DND-41 (cell line): Measurements from ENCODE around the gene FAM114A1.

Source experiments
- ATAC-seq: fragments of 200-7000 bp; cut with Tn5 transposase; 3 replicates; pipeline ENCODE4 v1.9.1; 2021; ENCODE audit warnings: low read depth; ENCODE audit not compliant: insufficient read depth
- DNase-seq: peaks from one replicate; pipeline ENCODE4 v3.0.0-alpha.2; 2020
- H2AFZ ChIP-seq: 2 replicates; pipeline ENCODE4 v1.6.0; 2012; ENCODE audit warnings: low read depth, low read length
- H3K27ac ChIP-seq: 2 replicates; pipeline ENCODE4 v1.5.1; 2012; ENCODE audit warnings: low read length, inconsistent platforms
- H3K27me3 ChIP-seq: fragments of 200-600 bp; sonication (generic); 2 replicates; pipeline ENCODE4 v1.6.0; 2012; ENCODE audit warnings: low read length, mild to moderate bottlenecking, inconsistent platforms; ENCODE audit not compliant: insufficient read depth, poor library complexity
- H3K36me3 ChIP-seq: 2 replicates; pipeline ENCODE4 v1.5.1; 2012; ENCODE audit warnings: low read length, inconsistent platforms; ENCODE audit not compliant: insufficient read depth
- H3K4me1 ChIP-seq: 2 replicates; pipeline ENCODE4 v1.5.1; 2012; ENCODE audit warnings: mild to moderate bottlenecking, low read length; ENCODE audit not compliant: insufficient read depth
- H3K4me2 ChIP-seq: 2 replicates; pipeline ENCODE4 v1.6.0; 2012; ENCODE audit warnings: mild to moderate bottlenecking, moderate library complexity, low read length, inconsistent platforms; ENCODE audit not compliant: insufficient read depth
- H3K4me3 ChIP-seq, 2 experiments: fragments of 200-600 bp in 1 of 2; shearing (Covaris generic) in 1 of 2; 2 replicates each; pipeline ENCODE4 v1.5.1; 2012 to 2016; ENCODE audit warnings: inconsistent platforms in 2 of 2, low read length in 2 of 2, mild to moderate bottlenecking in 2 of 2, low read depth in 1 of 2, moderate library complexity in 1 of 2
- H3K79me2 ChIP-seq: 2 replicates; pipeline ENCODE4 v1.6.0; 2012; ENCODE audit warnings: low read length, inconsistent platforms; ENCODE audit not compliant: insufficient read depth
- H3K9ac ChIP-seq: 2 replicates; pipeline ENCODE4 v1.6.0; 2012; ENCODE audit warnings: low read depth, mild to moderate bottlenecking, inconsistent platforms, low read length, moderate library complexity
- H3K9me3 ChIP-seq: 2 replicates; pipeline ENCODE4 v1.5.1; 2012; ENCODE audit warnings: low read length, moderate library complexity, mild to moderate bottlenecking, inconsistent platforms; ENCODE audit not compliant: insufficient read depth, severe bottlenecking
- H4K20me1 ChIP-seq: 2 replicates; pipeline ENCODE4 v1.6.0; 2012; ENCODE audit warnings: low read length; ENCODE audit not compliant: insufficient read depth
- EZH2 ChIP-seq: IDR thresholded peaks from 3 replicates; pipeline ENCODE4 v1.6.1; 2012; ENCODE audit warnings: borderline replicate concordance, low read depth, mild to moderate bottlenecking, moderate library complexity, low read length, inconsistent platforms; ENCODE audit not compliant: severe bottlenecking
- TF ChIP-seq, protein P1 (sequence below): IDR thresholded peaks from 2 replicates; pipeline ENCODE4 v1.5.1; 2012; ENCODE audit warnings: borderline replicate concordance, low read length, moderate library complexity, mild to moderate bottlenecking; ENCODE audit not compliant: poor library complexity, severe bottlenecking; ENCODE audit errors: extremely low read depth

The FAM114A1 gene

DNA sequence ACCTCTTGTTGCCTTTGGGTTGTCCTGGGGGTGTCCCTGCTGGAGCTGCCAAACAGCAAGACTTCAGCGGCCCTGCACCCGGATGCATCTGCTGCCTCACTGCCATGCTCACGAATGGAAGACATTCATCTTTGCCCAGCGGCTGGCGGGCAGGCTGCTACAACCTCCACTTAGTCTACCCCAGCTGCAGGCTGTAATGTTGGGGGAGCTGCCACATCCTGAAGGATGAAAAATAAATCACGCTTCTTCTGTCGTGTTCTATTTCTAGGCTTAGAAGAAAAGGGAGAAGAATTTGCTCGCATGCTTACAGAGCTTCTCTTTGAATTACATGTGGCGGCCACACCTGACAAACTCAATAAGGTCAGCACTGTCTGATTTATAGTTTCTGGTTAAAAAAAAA is 61.4 kb downstream of the FAM114A1 start:
- no peak overlapping the region for H2AFZ ChIP-seq
- H3K9ac ChIP-seq = no peak overlapping the region
- H4K20me1 ChIP-seq = no peaks in the 10 kb centered on the region
- TF ChIP-seq EZH2 = no peak
- TF ChIP-seq, protein P1, sequence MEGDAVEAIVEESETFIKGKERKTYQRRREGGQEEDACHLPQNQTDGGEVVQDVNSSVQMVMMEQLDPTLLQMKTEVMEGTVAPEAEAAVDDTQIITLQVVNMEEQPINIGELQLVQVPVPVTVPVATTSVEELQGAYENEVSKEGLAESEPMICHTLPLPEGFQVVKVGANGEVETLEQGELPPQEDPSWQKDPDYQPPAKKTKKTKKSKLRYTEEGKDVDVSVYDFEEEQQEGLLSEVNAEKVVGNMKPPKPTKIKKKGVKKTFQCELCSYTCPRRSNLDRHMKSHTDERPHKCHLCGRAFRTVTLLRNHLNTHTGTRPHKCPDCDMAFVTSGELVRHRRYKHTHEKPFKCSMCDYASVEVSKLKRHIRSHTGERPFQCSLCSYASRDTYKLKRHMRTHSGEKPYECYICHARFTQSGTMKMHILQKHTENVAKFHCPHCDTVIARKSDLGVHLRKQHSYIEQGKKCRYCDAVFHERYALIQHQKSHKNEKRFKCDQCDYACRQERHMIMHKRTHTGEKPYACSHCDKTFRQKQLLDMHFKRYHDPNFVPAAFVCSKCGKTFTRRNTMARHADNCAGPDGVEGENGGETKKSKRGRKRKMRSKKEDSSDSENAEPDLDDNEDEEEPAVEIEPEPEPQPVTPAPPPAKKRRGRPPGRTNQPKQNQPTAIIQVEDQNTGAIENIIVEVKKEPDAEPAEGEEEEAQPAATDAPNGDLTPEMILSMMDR = no peak
- no peak overlapping the region for H3K27ac ChIP-seq
- no peaks in the 10 kb centered on the region for H3K9me3 ChIP-seq
- H3K36me3 ChIP-seq = no peaks in the 10 kb centered on the region
- H3K4me1 ChIP-seq = no peaks in the 10 kb centered on the region
- H3K4me2 ChIP-seq = no peak overlapping the region
- no peak for DNase-seq
- ATAC-seq = no peak
- H3K27me3 ChIP-seq = peaks cover 10% of the 10 kb centered on the region
- H3K4me3 ChIP-seq = no peak overlapping the region
- H3K79me2 ChIP-seq = no peaks in the 10 kb centered on the region

DNA sequence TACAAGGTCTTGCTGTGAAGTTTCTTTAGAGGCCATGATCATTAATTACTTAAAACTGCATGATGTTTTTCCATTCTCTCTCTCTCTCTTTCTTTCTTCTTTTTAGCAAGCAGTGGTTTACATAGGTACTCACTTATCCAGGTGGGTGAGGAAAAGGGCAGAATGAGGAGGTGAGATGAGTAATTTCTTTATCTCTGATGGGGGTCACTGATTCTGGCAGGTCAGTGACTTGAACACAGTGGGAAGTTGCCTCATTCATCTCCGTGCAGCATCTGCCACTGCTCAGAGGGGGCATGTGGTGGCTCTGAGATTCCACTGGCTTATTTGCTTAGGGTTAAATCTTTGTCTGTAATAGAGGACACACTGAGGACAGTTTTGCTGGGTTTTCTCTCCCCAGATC is 62.6 kb downstream of the FAM114A1 start:
- Histone ChIP-seq H3K27ac (no peak overlapping the region), H2AFZ (no peak overlapping the region), H3K4me3 (no peak overlapping the region), H3K9ac (no peak overlapping the region), H3K9me3 (no peaks in the 10 kb centered on the region), H3K79me2 (no peaks in the 10 kb centered on the region), H3K4me1 (no peaks in the 10 kb centered on the region), H4K20me1 (no peaks in the 10 kb centered on the region), H3K27me3 (peaks cover 4% of the 10 kb centered on the region), H3K4me2 (no peak overlapping the region), H3K36me3 (no peaks in the 10 kb centered on the region)
- no peak for DNase-seq
- no peak for ATAC-seq
- TF ChIP-seq, protein P1 = no peak
- no peak for TF ChIP-seq EZH2

DNA sequence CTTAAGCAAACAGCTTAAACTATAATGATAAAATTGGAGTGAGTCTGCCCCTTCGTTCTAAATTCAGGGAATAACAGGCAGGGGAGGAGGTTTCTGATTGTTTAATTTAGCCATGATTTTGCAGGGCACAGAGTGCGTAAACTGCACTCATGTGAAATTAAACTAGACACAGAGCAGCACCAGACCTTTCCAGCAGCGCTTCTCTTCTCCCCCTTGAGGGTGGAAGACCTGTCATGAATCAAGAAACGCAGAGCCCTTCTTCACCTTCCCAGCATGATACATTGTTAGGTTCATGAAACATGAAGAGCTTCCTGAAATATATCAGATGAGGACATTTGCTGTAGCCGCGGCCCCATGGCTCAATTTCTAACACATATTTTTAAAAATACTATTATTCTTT is 63.1 kb downstream of the FAM114A1 start:
- Histone ChIP-seq H3K4me2 (no peak overlapping the region), H3K4me3 (no peak overlapping the region), H2AFZ (no peak overlapping the region), H3K27ac (no peak overlapping the region), H3K79me2 (no peaks in the 10 kb centered on the region), H3K9ac (no peak overlapping the region), H3K36me3 (no peaks in the 10 kb centered on the region), H3K9me3 (no peaks in the 10 kb centered on the region), H3K4me1 (no peaks in the 10 kb centered on the region), H4K20me1 (no peaks in the 10 kb centered on the region), H3K27me3 (peaks cover 4% of the 10 kb centered on the region)
- no peak for ATAC-seq
- DNase-seq = no peak
- TF ChIP-seq EZH2 = no peak
- TF ChIP-seq, protein P1 = no peak

DNA sequence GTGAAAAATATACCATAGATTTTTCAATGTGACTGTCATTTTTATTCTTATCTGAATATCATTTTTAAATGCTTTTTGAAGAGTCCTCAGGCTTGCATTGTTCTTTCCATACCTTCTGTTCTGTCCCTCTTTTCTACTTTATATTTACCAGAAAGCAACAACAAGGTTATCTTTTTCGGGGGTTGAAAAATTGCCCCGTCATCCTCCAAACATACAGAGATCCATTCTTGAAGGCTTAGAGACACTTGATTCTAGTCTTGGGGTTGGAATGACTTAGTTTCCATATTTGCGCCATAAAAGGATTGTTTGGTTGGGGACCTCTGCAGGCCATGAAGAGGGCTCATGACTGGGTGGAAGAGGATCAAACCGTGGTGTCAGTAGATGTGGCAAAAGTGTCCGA is 63.5 kb downstream of the FAM114A1 start:
- ATAC-seq = no peak

More for the DNA sequence above, 63.5 kb downstream of the FAM114A1 start:
- no peak for DNase-seq
- H3K9ac ChIP-seq = no peak overlapping the region
- no peak overlapping the region for H3K4me3 ChIP-seq
- H3K79me2 ChIP-seq = no peaks in the 10 kb centered on the region
- TF ChIP-seq, protein P1 = no peak
- TF ChIP-seq EZH2 = no peak
- peaks cover 3% of the 10 kb centered on the region for H3K27me3 ChIP-seq
- H4K20me1 ChIP-seq = no peaks in the 10 kb centered on the region
- no peak overlapping the region for H3K27ac ChIP-seq
- no peaks in the 10 kb centered on the region for H3K36me3 ChIP-seq
- H3K4me1 ChIP-seq = no peaks in the 10 kb centered on the region
- no peak overlapping the region for H2AFZ ChIP-seq
- H3K9me3 ChIP-seq = no peaks in the 10 kb centered on the region
- no peak overlapping the region for H3K4me2 ChIP-seq
